ENCODE results near the gene CTSD. TPM values are rescaled to one million over a fixed set of nuclear protein-coding genes. Genes with fewer than 3 reads are reported as not detected.
A peak's percentile ranks its signal among the peaks of the same experiment; 100 is the strongest.

Gene CTSD
- total RNA-seq, 1 donor from 2014 or later: 940 TPM

- peak; percentile 71 for DNase-seq (ENCODE audit: low spot score)
These were observed 31.2 kb downstream of the CTSD start for GRCh38 chr11:1732418-1733008.

GRCh38 chr11:1731451-1732059, 32.2 kb downstream of the CTSD start:
- no peak for DNase-seq (ENCODE audit: low spot score)

DNA sequence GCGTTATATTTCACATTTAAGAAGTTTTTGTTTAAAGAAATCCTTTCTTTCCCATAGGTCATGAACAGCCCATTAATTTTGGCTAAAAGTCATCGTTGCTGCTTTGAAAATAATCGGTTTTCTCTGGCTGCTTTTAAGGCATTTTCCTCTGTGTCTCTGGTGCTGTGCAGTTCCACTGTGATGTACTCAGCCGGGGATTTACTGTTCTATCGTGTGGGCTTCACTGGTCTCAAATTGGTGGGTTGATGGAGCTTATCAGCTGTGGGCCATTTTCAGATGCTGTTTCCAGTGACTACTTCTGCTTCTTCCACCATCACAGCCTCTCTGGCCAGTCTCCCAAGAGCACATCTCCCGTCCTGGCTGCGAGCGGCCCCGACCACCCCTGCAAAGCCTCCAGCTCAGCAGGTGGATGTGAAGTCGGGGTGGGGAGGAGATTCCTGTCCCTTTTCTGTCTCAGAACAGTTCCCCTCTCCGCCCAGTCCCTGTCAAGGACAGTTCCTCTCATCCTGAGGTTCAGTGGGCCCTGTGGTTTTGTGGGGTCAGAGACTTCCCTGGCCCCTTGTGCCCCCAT, 33.6 kb downstream of the CTSD start:
- DNase-seq (ENCODE audit: low spot score): peak; percentile 69

- peak; percentile 53 for DNase-seq (ENCODE audit: low spot score)
These were observed 34.1 kb downstream of the CTSD start for GRCh38 chr11:1729692-1730011.

DNA sequence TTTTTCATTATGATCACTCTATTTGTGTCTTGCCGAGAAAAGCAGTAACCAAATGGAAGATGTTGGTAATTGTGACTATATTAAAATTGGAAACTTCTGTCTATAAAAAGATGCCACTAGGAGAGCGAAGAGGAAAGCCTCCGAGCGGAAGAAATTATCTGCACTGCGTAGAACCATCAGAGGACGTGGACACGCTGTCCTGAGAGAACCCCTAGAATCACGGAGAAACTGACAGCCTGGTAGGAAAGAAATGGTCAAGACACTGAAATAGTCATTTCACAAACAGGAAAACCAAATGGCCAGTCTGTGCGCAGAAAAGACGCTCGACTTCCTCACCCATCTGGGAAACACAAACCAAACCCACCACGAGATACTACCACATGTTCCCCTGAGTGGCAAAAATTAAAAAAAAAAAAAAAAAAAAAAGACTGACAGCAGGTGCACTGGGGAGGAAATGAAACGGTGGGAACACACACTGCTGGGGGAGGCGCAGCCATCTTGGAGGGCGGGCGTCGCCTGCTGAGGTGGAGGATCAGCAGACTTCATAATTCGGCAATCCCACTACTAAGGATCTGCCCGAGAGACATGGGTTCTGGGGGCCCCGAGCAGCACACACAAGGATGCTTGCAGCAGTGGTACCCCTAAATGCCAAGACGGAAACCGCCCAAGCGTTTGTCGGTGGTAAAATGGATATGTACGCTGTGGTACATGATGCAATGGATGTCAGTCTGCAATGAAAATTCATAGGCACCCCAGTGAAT, 34.6 kb downstream of the CTSD start:
- DNase-seq (ENCODE audit: low spot score): no peak

DNA sequence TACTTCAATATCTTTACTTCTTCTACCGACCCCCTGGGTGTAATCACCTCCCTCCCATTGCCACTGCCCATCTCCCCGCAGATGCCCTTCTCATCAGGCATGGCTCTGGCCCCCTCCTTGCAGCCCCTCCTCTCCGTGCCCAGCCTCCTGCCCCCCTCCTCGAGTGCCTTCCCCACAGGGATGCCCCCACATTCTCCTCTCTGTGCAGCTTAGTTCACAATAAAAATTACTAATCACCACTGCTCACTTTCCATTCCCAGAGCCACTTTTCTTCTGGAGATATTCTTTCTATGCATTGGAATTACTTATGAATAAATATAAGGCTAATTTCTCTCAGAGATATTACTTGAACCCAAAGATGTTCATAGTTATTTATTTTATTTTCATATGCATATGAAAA, 35.4 kb downstream of the CTSD start:
- peak; percentile 33 for DNase-seq (ENCODE audit: low spot score)

DNA sequence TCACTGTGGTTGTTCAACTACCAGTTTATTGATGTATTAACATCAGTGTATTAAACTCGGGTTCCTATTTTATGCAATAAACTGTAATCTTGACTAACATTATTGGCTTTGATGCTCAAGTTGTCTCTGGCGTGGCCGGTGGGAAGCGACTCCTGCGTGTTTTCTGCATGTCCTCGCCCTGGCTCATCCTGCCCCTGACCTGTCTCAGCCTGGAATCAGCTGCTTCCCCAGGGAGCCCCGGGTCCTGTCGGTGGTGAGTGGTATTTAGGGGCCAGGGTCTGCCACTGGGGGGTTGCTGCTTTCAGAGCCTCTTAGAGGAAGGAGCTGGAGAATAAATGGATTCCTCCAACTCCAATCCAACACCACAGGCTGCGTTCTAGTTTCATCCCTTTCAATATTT, 35.9 kb downstream of the CTSD start:
- peak; percentile 26 for DNase-seq (ENCODE audit: low spot score)

GRCh38 chr11:1727096-1727690, 36.5 kb downstream of the CTSD start:
- peak; percentile 75 for DNase-seq (ENCODE audit: low spot score)

GRCh38 chr11:1719781-1720180, 43.9 kb downstream of the CTSD start:
- DNase-seq (ENCODE audit: low spot score): no peak

GRCh38 chr11:1718326-1718725, 45.4 kb downstream of the CTSD start:
- DNase-seq (ENCODE audit: low spot score): peak; percentile 55

GRCh38 chr11:1717745-1718144, 46.0 kb downstream of the CTSD start:
- DNase-seq (ENCODE audit: low spot score): peak; percentile 47

DNA sequence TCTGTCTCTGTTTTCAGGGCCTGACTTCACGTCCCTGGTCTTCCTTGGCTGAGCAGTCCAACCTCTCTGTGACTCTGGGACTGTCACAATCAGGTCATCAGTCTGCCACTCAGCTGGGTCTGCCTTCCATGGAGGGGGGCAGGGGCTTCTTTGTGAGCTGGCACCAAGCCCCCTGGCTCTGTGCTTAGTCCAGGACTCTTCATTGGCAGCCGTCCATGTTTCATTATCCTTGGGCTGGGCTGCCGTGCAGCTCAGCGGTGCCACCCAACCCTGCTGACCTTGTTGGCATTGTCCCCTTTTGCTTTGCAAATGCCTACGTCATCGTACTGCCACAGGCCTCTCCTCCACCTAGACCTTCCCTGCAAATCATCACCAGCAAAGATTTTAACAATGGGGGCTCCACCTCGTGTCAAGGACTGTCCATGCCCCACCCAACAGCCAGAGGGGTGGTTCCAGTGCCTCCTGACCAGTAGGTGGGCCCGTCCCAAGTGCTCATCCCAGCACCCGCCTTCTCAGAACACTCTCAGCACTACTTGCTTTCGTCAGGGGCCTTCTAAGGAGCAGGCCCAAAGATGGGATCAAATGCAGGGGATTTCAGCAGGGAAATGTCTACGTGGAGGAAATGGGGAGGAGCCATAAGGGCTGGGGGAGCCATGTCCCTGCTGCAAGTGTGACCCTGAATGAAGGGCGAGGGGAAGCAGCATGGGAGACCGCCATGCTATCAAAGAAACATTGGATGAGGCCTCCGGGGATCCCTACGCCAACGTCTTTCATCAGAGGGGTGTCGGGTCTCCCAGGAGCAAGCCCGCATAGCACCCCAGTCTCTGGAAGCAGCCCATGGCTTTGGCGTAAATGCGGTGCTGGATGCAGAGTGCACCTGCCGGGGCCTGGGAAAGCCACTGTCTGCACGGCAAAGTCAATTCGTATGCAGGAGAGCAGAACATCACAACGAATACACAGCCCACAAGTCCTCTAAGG, 48.5 kb downstream of the CTSD start:
- peak; percentile 75 for DNase-seq (ENCODE audit: low spot score)

GRCh38 chr11:1708716-1709115, 55.0 kb downstream of the CTSD start:
- DNase-seq (ENCODE audit: low spot score): peak; percentile 62

GRCh38 chr11:1707751-1708150, 56.0 kb downstream of the CTSD start:
- DNase-seq (ENCODE audit: low spot score): peak; percentile 22

GRCh38 chr11:1706634-1707400, 56.9 kb downstream of the CTSD start:
- DNase-seq (ENCODE audit: low spot score): peak; percentile 82

DNA sequence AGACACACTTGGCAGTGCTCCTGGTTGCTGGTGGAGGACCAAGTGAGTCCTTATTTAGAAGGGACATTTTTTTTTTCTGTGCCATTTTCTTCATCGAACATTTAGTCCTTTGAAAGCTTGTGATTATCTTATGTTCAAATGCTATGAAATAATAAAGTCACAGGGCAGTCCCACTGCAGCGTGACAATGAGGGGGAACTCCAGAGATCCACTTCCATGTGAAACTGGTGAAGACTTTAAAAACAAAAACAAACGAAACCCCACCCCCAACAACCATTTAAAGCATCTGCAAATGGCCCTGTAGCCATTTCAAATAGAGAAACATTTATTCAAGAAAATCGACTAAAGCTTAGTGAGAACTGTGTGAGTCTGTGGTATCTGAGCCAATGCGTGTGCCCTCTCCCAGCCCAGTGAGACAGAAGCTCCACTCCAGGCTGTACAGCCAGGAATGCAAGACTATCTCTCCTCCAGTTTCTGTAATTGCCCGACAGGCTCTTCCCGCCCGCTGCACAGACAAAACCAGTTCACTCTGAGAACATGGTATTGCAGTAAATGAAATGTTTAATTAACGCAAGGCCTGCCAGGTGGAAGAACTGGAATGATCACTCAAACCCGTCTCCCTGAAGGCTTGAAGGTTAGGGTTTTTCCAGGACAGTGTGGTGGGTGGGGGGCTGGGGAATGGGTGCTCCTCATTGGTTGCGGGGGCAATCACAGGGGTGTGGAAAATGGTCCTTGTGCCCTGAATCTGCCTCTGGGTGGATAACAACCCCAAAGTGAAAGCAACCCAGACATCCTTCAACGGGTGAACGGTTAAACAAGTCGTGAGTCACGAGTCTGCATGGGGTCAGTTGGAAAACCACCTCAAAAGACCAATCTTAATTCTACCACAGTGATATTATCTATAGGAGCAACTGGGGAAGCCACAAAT, 58.3 kb downstream of the CTSD start:
- peak; percentile 24 for DNase-seq (ENCODE audit: low spot score)

GRCh38 chr11:1703146-1703545, 60.6 kb downstream of the CTSD start:
- no peak for DNase-seq (ENCODE audit: low spot score)
